GM12878 (cell line): Measurements from ENCODE around the gene TMC5. TPM values are rescaled to one million over a fixed set of nuclear protein-coding genes. Genes with fewer than 3 reads are reported as not detected.

Source experiments
- ATAC-seq: fragments of 200-7000 bp; cut with Tn5 transposase; 3 replicates; pipeline ENCODE4 v1.9.1; 2020; ENCODE audit warnings: mild to moderate bottlenecking, moderate library complexity
- BruUV-seq: library from RNA; stranded (reverse); fragments of 400-500 nt; replicated peaks from 2 replicates; lab custom pipeline; 2021; lab: Mats Ljungman, UMichigan
- CTCF ChIA-PET: fragments of 300-600 bp; sonication (Branson Sonifier 250); formaldehyde crosslinking; extraction: SDS; loops from one replicate; lab custom pipeline; 2021; ENCODE audit warnings: inconsistent platforms; lab: Yijun Ruan, JAX
- POLR2A ChIA-PET: fragments of 350-600 bp; formaldehyde crosslinking; extraction: SDS; loops from one replicate; lab custom pipeline; 2021; ENCODE audit warnings: inconsistent platforms; lab: Charles Lee
- RAD21 ChIA-PET: fragments of 300-600 bp; sonication (Branson Sonifier 250); formaldehyde crosslinking; loops from one replicate; lab custom pipeline; 2023; ENCODE audit warnings: antibody characterized with exemption; ENCODE audit not compliant: unreplicated experiment; lab: Charles Lee
- SMC1A ChIA-PET: fragments of 300-600 bp; sonication (Branson Sonifier 250); formaldehyde crosslinking; loops from one replicate; lab custom pipeline; 2023; ENCODE audit not compliant: unreplicated experiment, uncharacterized antibody; lab: Charles Lee
- DNase-seq: peaks from one replicate; pipeline ENCODE4 v3.0.0-alpha.2; 2011; ENCODE audit warnings: low read depth, low spot score
- FAIRE-seq: peaks from 3 replicates; lab custom pipeline; 2011; peaks lifted over from hg19 to GRCh38; lab: Jason Lieb, UNC
- H2AFZ ChIP-seq: 2 replicates; pipeline ENCODE4 v1.6.0; 2011; ENCODE audit warnings: low read depth, low read length, control low read depth; ENCODE audit not compliant: control insufficient read depth
- H3K27ac ChIP-seq: 2 replicates; pipeline ENCODE4 v1.5.1; 2011; ENCODE audit warnings: control low read depth; ENCODE audit not compliant: control insufficient read depth, insufficient read depth
- H3K27me3 ChIP-seq, 2 experiments: replicated peaks in 1 of 2; 2 replicates each; pipeline versions ENCODE4 v1.6.0 to v1.6.1; 2011; ENCODE audit warnings: low read length in 1 of 2; ENCODE audit not compliant: control insufficient read depth in 2 of 2, insufficient read depth in 2 of 2
- H3K36me3 ChIP-seq, 2 experiments: 2 replicates each; pipeline ENCODE4 v1.5.1; 2011; ENCODE audit warnings: low read length in 1 of 2; ENCODE audit not compliant: control insufficient read depth in 2 of 2, insufficient read depth in 2 of 2
- H3K4me1 ChIP-seq: 2 replicates; pipeline ENCODE4 v1.6.1; 2011; ENCODE audit warnings: mild to moderate bottlenecking, low read length, moderate library complexity, mixed read lengths; ENCODE audit not compliant: control insufficient read depth, insufficient read depth
- H3K4me2 ChIP-seq: 2 replicates; pipeline ENCODE4 v1.6.0; 2011; ENCODE audit warnings: control low read depth; ENCODE audit not compliant: control insufficient read depth, insufficient read depth
- H3K4me3 ChIP-seq: fragments of 200-600 bp; sonication (generic); 2 replicates; pipeline ENCODE4 v1.5.1; 2016
- H3K79me2 ChIP-seq: 2 replicates; pipeline ENCODE4 v1.6.0; 2011; ENCODE audit warnings: low read length; ENCODE audit not compliant: control insufficient read depth, insufficient read depth
- H3K9ac ChIP-seq: 2 replicates; pipeline ENCODE4 v1.8.0; 2011; ENCODE audit warnings: low read length, control low read depth, mixed read lengths; ENCODE audit not compliant: control insufficient read depth, insufficient read depth
- H3K9me3 ChIP-seq: replicated peaks from 3 replicates; pipeline ENCODE4 v1.5.1; 2011; ENCODE audit warnings: mild to moderate bottlenecking, low read length; ENCODE audit not compliant: control insufficient read depth, insufficient read depth
- H4K20me1 ChIP-seq: 2 replicates; pipeline ENCODE4 v1.6.0; 2011; ENCODE audit not compliant: control insufficient read depth, insufficient read depth
- BMI1 ChIP-seq: fragments of 450-650 bp; IDR thresholded peaks from 2 replicates; pipeline ENCODE4 v1.6.1; 2016; ENCODE audit warnings: mild to moderate bottlenecking, moderate library complexity, borderline replicate concordance
- JUND ChIP-seq: IDR thresholded peaks from 2 replicates; pipeline ENCODE4 v1.6.1; 2012; ENCODE audit warnings: low read depth, mild to moderate bottlenecking, low read length, improper control_type of control experiment, moderate library complexity
- MXI1 ChIP-seq: fragments of 150-350 bp; IDR thresholded peaks from 2 replicates; pipeline ENCODE4 v1.6.1; 2011; ENCODE audit warnings: low read depth, mild to moderate bottlenecking, inconsistent platforms, low read length, improper control_type of control experiment
- SP1 ChIP-seq: IDR thresholded peaks from one replicate; pipeline ENCODE4 v1.6.1; 2011; ENCODE audit warnings: low read depth, low read length
- TCF7 ChIP-seq: IDR thresholded peaks from 2 replicates; pipeline ENCODE4 v1.6.1; 2014; ENCODE audit warnings: antibody characterized with exemption, borderline replicate concordance
- ZSCAN29 ChIP-seq: fragments of 450-650 bp; IDR thresholded peaks from 2 replicates; pipeline ENCODE4 v1.6.1; 2017; ENCODE audit warnings: mild to moderate bottlenecking, moderate library complexity
- WGBS: methylation state at CpG from one replicate; pipeline ENCODE4 v1.1.6; 2016; ENCODE audit warnings: low lambda C conversion rate; ENCODE audit not compliant: insufficient replicate concordance, insufficient coverage; ENCODE audit errors: missing lambda C conversion rate; 5-methylcytosine and 5-hydroxymethylcytosine counted together
- in situ Hi-C: fragments of 300-500 bp; cut with MboI; formaldehyde crosslinking; loops from 9 replicates; pipeline ENCODE4 v1.14.3; 2018; ENCODE audit warnings: mixed read lengths
- intact Hi-C: fragments of 100-400 bp; cut with micrococcal nuclease; formaldehyde crosslinking; loops from one replicate; pipeline ENCODE4 v1.14.2; 2022; ENCODE audit not compliant: unreplicated experiment
- polyA plus RNA-seq, 11 experiments: library from polyadenylated mRNA; depleted of rRNA in 4 of 11; unstranded in 6 of 11; stranded (reverse) in 5 of 11; fragments of >200 nt; fragmentation: Nextera tagmentation in 4 of 11; fragmentation: Illumina TruSeq in 1 of 11; extraction: Ambion mirVana in 4 of 11; extraction: Trizol in 1 of 11; gene quantifications; 1 replicate in 1 of 11; 2 replicates in 10 of 11; pipeline versions ENCODE4 v1.2.1 to v1.2.3, GENCODE V29; 2011 to 2016; ENCODE audit warnings: inconsistent platforms in 2 of 11, missing spikeins in 2 of 11, low read depth in 1 of 11
- total RNA-seq, 4 experiments: library from RNA; depleted of rRNA in 3 of 4; stranded (reverse); fragments of >200 nt in 3 of 4; fragmentation: Illumina TruSeq in 1 of 4; extraction: Trizol in 1 of 4; gene quantifications; 2 replicates each; pipeline versions ENCODE4 v1.2.1 to v1.2.3, GENCODE V29; 2013 to 2021
- TF ChIP-seq, protein P1 (sequence below): fragments of 450-650 bp; IDR thresholded peaks from 2 replicates; pipeline ENCODE4 v1.6.1; 2017; ENCODE audit warnings: antibody characterized with exemption, mild to moderate bottlenecking, moderate library complexity
- TF ChIP-seq, protein P2 (sequence below): fragments of 450-650 bp; IDR thresholded peaks from 2 replicates; pipeline ENCODE4 v1.6.1; 2018; ENCODE audit warnings: mild to moderate bottlenecking, low read depth, moderate library complexity; ENCODE audit not compliant: partially characterized antibody
- TF ChIP-seq, protein P3 (sequence below): IDR thresholded peaks from 2 replicates; pipeline ENCODE4 v1.6.1; 2011; ENCODE audit warnings: mild to moderate bottlenecking, low read depth, low read length, moderate library complexity; ENCODE audit not compliant: insufficient replicate concordance
- TF ChIP-seq, protein P4 (sequence below): fragments of 450-650 bp; formaldehyde crosslinking; IDR thresholded peaks from 2 replicates; pipeline ENCODE4 v1.4.0; 2020; ENCODE audit warnings: mild to moderate bottlenecking, moderate library complexity

The TMC5 gene
- total and polyA plus RNA-seq, 10 of the 15 experiments (the other 5 are each of a cell fraction or from before 2014, with no cell fraction given) = 0.01 to 0.10 (median 0.07) TPM; not detected in 5

DNA sequence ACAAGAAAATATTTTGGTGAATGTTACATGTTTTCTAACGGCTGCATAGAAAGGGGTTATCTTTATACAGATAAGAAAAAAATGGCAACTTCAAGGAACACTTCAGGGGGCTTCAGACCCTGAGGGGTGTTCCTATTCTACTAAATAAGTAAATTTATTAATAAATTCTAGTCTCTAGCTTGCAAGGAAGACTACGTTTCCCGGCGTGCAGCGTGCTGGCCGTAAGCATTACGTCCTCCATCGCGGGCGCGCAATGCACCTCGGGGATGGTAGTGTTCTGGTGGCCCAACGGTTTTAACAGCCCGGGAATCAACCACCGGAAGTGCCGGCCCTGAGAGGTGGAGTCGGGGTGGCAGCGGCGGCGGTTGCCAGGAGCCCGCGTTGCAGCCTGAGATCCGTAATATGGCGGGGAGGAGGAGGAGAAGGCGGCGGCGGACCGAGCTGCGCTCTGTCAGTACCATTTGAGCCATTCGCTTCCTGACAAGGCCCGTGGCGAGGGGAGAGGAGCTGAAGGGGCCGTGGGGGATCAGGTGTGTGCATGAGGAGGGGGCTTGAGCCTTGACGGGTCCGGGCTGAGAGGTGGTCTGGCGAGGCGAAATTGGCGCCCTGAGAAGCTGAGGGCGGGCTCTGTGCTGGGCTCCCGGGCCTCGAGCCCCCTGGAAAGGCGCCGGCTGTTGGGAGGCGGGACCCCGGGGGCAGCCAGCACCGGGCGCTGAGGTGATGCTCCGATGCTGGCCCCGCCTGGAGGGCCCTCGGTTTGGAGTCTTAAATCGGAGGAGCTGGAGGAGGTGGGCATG is 106.1 kb downstream of the TMC5 start, which contains the start of gene CCP110:
Gene CCP110, plus strand, starts transcription at position 384 of the 797 bp plus-strand sequence. CDS start 3,940 bp downstream, outside the sequence.
- Histone ChIP-seq H3K4me2 (peak within 1 kb of the TSS; percentile 84), H2AFZ (peak within 1 kb of the TSS; percentile 89), H3K27me3 (no peaks in the 10 kb centered on the region), H3K36me3 (no peaks in the 10 kb centered on the region; a peak in 2 of 4 replicates), H3K9ac (peak within 1 kb of the TSS; percentile 57), H4K20me1 (no peaks in the 10 kb centered on the region), H3K27ac (peak within 1 kb of the TSS; percentile 72), H3K9me3 (no peaks in the 10 kb centered on the region), H3K79me2 (peaks cover 62% of the 10 kb centered on the region), H3K4me3 (peak within 1 kb of the TSS; percentile 69), H3K4me1 (peaks cover 14% of the 10 kb centered on the region)
- ChIA-PET SMC1A (interaction anchor here (1.1 to 4.5 kb wide), 3 partner anchors 9 to 31 kb away, joined by 3 to 19 read pairs (median 4); partner anchors contain the start of gene VPS35L), POLR2A (interaction anchor here (0.5 to 2.6 kb wide), 6 partner anchors 11 to 1215 kb away, joined by 4 to 23 read pairs (median 6); partner anchors contain the start of genes SMG1 and VPS35L), RAD21 (interaction anchor here (1.1 to 2.5 kb wide), 4 partner anchors 8 to 407 kb away, joined by 3 to 24 read pairs (median 4); partner anchors contain the start of gene VPS35L), CTCF (interaction anchor here (1.0 to 5.2 kb wide), 3 partner anchors 21 to 401 kb away, joined by 3 to 56 read pairs (median 20); partner anchors contain the start of gene VPS35L)
- DNase-seq (peak; percentile 79), ATAC-seq (peak; percentile 86), FAIRE-seq (peak; percentile 23)
- intact Hi-C loops (loop anchor here (2.0 to 5.0 kb wide), 2 partner anchors 31 to 456 kb away; partner anchors contain the start of genes COQ7 and VPS35L), in situ Hi-C loops (loop anchor here (10.0 kb wide), 1 partner anchor 729 kb away; the partner anchor contains the start of gene RPS15A)
- no TSS peak for BruUV-seq
- WGBS = under 1% methylated on average over 48 of the region's 51 CpGs
- peak; percentile 11 for TF ChIP-seq SP1
- TF ChIP-seq, protein P1, sequence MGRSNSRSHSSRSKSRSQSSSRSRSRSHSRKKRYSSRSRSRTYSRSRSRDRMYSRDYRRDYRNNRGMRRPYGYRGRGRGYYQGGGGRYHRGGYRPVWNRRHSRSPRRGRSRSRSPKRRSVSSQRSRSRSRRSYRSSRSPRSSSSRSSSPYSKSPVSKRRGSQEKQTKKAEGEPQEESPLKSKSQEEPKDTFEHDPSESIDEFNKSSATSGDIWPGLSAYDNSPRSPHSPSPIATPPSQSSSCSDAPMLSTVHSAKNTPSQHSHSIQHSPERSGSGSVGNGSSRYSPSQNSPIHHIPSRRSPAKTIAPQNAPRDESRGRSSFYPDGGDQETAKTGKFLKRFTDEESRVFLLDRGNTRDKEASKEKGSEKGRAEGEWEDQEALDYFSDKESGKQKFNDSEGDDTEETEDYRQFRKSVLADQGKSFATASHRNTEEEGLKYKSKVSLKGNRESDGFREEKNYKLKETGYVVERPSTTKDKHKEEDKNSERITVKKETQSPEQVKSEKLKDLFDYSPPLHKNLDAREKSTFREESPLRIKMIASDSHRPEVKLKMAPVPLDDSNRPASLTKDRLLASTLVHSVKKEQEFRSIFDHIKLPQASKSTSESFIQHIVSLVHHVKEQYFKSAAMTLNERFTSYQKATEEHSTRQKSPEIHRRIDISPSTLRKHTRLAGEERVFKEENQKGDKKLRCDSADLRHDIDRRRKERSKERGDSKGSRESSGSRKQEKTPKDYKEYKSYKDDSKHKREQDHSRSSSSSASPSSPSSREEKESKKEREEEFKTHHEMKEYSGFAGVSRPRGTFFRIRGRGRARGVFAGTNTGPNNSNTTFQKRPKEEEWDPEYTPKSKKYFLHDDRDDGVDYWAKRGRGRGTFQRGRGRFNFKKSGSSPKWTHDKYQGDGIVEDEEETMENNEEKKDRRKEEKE = no peak
- TF ChIP-seq ZSCAN29 = no peak
- TF ChIP-seq, protein P2, sequence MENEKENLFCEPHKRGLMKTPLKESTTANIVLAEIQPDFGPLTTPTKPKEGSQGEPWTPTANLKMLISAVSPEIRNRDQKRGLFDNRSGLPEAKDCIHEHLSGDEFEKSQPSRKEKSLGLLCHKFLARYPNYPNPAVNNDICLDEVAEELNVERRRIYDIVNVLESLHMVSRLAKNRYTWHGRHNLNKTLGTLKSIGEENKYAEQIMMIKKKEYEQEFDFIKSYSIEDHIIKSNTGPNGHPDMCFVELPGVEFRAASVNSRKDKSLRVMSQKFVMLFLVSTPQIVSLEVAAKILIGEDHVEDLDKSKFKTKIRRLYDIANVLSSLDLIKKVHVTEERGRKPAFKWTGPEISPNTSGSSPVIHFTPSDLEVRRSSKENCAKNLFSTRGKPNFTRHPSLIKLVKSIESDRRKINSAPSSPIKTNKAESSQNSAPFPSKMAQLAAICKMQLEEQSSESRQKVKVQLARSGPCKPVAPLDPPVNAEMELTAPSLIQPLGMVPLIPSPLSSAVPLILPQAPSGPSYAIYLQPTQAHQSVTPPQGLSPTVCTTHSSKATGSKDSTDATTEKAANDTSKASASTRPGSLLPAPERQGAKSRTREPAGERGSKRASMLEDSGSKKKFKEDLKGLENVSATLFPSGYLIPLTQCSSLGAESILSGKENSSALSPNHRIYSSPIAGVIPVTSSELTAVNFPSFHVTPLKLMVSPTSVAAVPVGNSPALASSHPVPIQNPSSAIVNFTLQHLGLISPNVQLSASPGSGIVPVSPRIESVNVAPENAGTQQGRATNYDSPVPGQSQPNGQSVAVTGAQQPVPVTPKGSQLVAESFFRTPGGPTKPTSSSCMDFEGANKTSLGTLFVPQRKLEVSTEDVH = peak; percentile 44
- peak; percentile 92 for TF ChIP-seq MXI1
- peak; percentile 32; the same call in 1 of the 2 replicates for TF ChIP-seq JUND
- TF ChIP-seq, protein P3, sequence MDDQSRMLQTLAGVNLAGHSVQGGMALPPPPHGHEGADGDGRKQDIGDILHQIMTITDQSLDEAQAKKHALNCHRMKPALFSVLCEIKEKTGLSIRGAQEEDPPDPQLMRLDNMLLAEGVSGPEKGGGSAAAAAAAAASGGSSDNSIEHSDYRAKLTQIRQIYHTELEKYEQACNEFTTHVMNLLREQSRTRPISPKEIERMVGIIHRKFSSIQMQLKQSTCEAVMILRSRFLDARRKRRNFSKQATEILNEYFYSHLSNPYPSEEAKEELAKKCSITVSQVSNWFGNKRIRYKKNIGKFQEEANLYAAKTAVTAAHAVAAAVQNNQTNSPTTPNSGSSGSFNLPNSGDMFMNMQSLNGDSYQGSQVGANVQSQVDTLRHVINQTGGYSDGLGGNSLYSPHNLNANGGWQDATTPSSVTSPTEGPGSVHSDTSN = no peak
- TF ChIP-seq, protein P4, sequence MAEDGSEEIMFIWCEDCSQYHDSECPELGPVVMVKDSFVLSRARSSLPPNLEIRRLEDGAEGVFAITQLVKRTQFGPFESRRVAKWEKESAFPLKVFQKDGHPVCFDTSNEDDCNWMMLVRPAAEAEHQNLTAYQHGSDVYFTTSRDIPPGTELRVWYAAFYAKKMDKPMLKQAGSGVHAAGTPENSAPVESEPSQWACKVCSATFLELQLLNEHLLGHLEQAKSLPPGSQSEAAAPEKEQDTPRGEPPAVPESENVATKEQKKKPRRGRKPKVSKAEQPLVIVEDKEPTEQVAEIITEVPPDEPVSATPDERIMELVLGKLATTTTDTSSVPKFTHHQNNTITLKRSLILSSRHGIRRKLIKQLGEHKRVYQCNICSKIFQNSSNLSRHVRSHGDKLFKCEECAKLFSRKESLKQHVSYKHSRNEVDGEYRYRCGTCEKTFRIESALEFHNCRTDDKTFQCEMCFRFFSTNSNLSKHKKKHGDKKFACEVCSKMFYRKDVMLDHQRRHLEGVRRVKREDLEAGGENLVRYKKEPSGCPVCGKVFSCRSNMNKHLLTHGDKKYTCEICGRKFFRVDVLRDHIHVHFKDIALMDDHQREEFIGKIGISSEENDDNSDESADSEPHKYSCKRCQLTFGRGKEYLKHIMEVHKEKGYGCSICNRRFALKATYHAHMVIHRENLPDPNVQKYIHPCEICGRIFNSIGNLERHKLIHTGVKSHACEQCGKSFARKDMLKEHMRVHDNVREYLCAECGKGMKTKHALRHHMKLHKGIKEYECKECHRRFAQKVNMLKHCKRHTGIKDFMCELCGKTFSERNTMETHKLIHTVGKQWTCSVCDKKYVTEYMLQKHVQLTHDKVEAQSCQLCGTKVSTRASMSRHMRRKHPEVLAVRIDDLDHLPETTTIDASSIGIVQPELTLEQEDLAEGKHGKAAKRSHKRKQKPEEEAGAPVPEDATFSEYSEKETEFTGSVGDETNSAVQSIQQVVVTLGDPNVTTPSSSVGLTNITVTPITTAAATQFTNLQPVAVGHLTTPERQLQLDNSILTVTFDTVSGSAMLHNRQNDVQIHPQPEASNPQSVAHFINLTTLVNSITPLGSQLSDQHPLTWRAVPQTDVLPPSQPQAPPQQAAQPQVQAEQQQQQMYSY (CRISPR knock-in tag) = no peak
- TF ChIP-seq TCF7 = no peak
- peak; percentile 86; the same call in 1 of the 2 replicates for TF ChIP-seq BMI1
